OCI-LY1 (cell line): ENCODE measurements around the gene HBM.

Experiments
- EZH2 ChIP-seq: fragments of 200-600 bp; sonication (generic), shearing (Covaris generic); IDR thresholded peaks from 2 replicates; pipeline ENCODE4 v1.8.0; 2017; ENCODE audit warnings: borderline replicate concordance, mixed run types, mild to moderate bottlenecking, antibody characterized with exemption, low read length, moderate library complexity, mixed read lengths
- TF ChIP-seq, protein P1 (sequence below): fragments of 200-600 bp; sonication (generic), shearing (Covaris generic); IDR thresholded peaks from 2 replicates; pipeline ENCODE4 v1.5.1; 2017; ENCODE audit warnings: mild to moderate bottlenecking, antibody characterized with exemption, low read length, moderate library complexity, mixed read lengths

DNA sequence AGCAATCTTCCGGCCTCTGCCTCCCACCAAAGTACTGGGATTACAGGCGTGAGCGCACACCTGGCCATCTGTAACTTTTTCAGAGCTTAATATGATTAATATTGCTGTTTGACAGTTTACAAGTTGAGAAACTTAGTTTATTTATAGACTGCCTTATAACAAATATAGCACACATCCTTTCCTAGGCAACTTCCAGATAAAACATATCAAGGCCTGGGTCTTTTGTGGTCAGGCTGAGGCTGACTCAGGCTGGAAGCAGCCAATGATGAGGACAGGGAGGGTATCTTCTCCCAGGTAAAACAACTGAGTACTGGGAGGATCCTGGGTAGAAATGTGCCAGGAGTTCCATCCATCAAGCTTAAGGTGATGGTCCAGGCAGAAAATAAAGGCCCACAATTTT is 47.2 kb downstream of the HBM start:
- TF ChIP-seq, protein P1, sequence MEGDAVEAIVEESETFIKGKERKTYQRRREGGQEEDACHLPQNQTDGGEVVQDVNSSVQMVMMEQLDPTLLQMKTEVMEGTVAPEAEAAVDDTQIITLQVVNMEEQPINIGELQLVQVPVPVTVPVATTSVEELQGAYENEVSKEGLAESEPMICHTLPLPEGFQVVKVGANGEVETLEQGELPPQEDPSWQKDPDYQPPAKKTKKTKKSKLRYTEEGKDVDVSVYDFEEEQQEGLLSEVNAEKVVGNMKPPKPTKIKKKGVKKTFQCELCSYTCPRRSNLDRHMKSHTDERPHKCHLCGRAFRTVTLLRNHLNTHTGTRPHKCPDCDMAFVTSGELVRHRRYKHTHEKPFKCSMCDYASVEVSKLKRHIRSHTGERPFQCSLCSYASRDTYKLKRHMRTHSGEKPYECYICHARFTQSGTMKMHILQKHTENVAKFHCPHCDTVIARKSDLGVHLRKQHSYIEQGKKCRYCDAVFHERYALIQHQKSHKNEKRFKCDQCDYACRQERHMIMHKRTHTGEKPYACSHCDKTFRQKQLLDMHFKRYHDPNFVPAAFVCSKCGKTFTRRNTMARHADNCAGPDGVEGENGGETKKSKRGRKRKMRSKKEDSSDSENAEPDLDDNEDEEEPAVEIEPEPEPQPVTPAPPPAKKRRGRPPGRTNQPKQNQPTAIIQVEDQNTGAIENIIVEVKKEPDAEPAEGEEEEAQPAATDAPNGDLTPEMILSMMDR: no peak
- TF ChIP-seq EZH2: no peak
